CD4-positive, alpha-beta T cell (primary cell): ENCODE data around the gene HEPN1. TPM values are rescaled to one million over a fixed set of nuclear protein-coding genes. Genes with fewer than 3 reads are reported as not detected.
A peak's percentile ranks its signal among the peaks of the same experiment; 100 is the strongest.
"Not testable (repeated sequence)": the region's sequence is repeated elsewhere in the genome, so short reads cannot be mapped to it uniquely, and the experiment has no call there.

ENCODE experiments used
- ATAC-seq: fragments of 200-7000 bp; cut with Tn5 transposase; one replicate; pipeline ENCODE4 v1.10.0; 2022; ENCODE audit warnings: mild to moderate bottlenecking; ENCODE audit not compliant: poor library complexity
- CTCF ChIA-PET: fragments of 350-600 bp; sonication (Branson Sonifier 250); formaldehyde crosslinking; loops from one replicate; lab custom pipeline; 2021; ENCODE audit warnings: antibody characterized with exemption, inconsistent platforms; lab: Charles Lee
- POLR2A ChIA-PET: fragments of 350-600 bp; sonication (Branson Sonifier 250); formaldehyde crosslinking; loops from one replicate; lab custom pipeline; 2021; ENCODE audit warnings: antibody characterized with exemption, inconsistent platforms; lab: Charles Lee
- DNase-seq, 14 experiments: peaks; one replicate each; pipeline ENCODE4 v3.0.0-alpha.2; 2013 to 2020; ENCODE audit warnings: mixed read lengths in 2 of 14
- H3K27ac ChIP-seq, 2 donors: one replicate each; pipeline versions ENCODE4 v1.5.1 to v1.7.0; 2013; ENCODE audit warnings: low read length in 2 of 2, low read depth in 1 of 2, mild to moderate bottlenecking in 1 of 2
- H3K27me3 ChIP-seq, 2 experiments: 1 replicate in 1 of 2; 2 replicates in 1 of 2; pipeline versions ENCODE4 v1.6.1 to v1.7.0; 2013; ENCODE audit warnings: low read length in 2 of 2, control low read depth in 1 of 2, mild to moderate bottlenecking in 1 of 2, moderate library complexity in 1 of 2; ENCODE audit not compliant: insufficient read depth in 2 of 2, control insufficient read depth in 1 of 2
- H3K36me3 ChIP-seq: one replicate; pipeline ENCODE4 v1.6.1; 2013; ENCODE audit warnings: low read length, control low read depth; ENCODE audit not compliant: insufficient read depth
- H3K4me1 ChIP-seq: one replicate; pipeline ENCODE4 v1.6.1; 2013; ENCODE audit warnings: low read length, control low read depth; ENCODE audit not compliant: insufficient read depth
- H3K4me3 ChIP-seq: one replicate; pipeline ENCODE4 v1.5.1; 2013; ENCODE audit warnings: mild to moderate bottlenecking, low read length, moderate library complexity
- H3K9me3 ChIP-seq, 2 experiments: 1 replicate in 1 of 2; 2 replicates in 1 of 2; pipeline versions ENCODE4 v1.6.1 to v1.7.0; 2013; ENCODE audit warnings: low read length in 2 of 2, mild to moderate bottlenecking in 2 of 2, control low read depth in 1 of 2, moderate library complexity in 1 of 2; ENCODE audit not compliant: control insufficient read depth in 1 of 2, insufficient read depth in 1 of 2
- H3K27ac Mint-ChIP-seq: one replicate; pipeline ENCODE4 v1.8.0; 2020; ENCODE audit warnings: mixed read lengths
- H3K27me3 Mint-ChIP-seq: one replicate; pipeline ENCODE4 v1.8.0; 2021; ENCODE audit warnings: mixed read lengths
- H3K36me3 Mint-ChIP-seq: one replicate; pipeline ENCODE4 v1.8.0; 2021; ENCODE audit warnings: low read depth, mixed read lengths
- H3K4me1 Mint-ChIP-seq: one replicate; pipeline ENCODE4 v1.8.0; 2021; ENCODE audit warnings: low read depth, mixed read lengths
- H3K4me3 Mint-ChIP-seq: one replicate; pipeline ENCODE4 v1.8.0; 2020; ENCODE audit warnings: mild to moderate bottlenecking, mixed read lengths
- H3K9me3 Mint-ChIP-seq: one replicate; pipeline ENCODE4 v1.8.0; 2020; ENCODE audit warnings: mixed read lengths
- CTCF ChIP-seq: fragments of 200-600 bp; IDR thresholded peaks from one replicate; pipeline ENCODE4 v1.8.0; 2022; ENCODE audit warnings: antibody characterized with exemption, mild to moderate bottlenecking
- intact Hi-C, 2 experiments: fragments of 100-400 bp; cut with DNase I in 1 of 2; cut with micrococcal nuclease in 1 of 2; formaldehyde crosslinking; loops; one replicate each; pipeline versions ENCODE4 v1.15.1 to v1.9.0; 2023 to 2025; cut with DNase I, micrococcal nuclease
- total RNA-seq, 174 experiments: library from RNA in 2 of 174; stranded (reverse) in 2 of 174; gene quantifications; one replicate each; pipeline ENCODE4 v1.2.3 and lab custom pipeline; 2021 to 2026

Gene HEPN1
- total RNA-seq, 2 experiments from 2014 or later = not detected

DNA sequence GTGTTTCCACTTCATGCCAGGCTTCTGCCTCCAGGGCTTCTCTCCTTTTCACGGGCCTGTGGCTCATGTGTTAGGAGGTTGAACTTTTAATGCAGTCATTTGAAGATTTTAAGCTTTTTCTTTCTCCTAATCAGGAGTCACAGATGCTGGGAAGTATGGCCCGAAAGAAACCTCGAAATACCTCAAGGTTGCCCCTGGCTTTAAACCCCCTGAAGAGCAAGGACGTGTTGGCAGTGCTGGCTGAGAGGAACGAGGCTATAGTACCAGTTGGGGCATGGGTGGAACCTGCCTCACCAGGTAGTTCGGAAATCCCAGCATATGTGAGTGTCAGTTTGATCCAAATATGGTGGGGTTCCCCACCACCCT is 35.5 kb downstream of the HEPN1 start:
- Histone ChIP-seq H3K27ac (peak overlapping the region; percentile 74 to 90), H3K27me3 (no peaks in the 10 kb centered on the region), H3K9me3 (no peaks in the 10 kb centered on the region), H3K4me1 (peaks cover 36% of the 10 kb centered on the region), H3K4me3 (peak overlapping the region; percentile 87), H3K36me3 (no peaks in the 10 kb centered on the region)
- ChIA-PET POLR2A (interaction anchor here (0.7 to 3.0 kb wide), 9 partner anchors 11 to 281 kb away, joined by 3 to 30 read pairs (median 8); partner anchors contain the start of genes MSANTD2, SIAE, SPA17 and TMEM218), CTCF (interaction anchor here (1.0 kb wide), 1 partner anchor 78 kb away, joined by 3 read pairs; no protein-coding TSS in a partner anchor)
- intact Hi-C loops = loop anchor here (1.0 to 10.0 kb wide), 10 partner anchors 78 to 1260 kb away; partner anchors contain the start of genes CDON (in 1 of the 2), EI24 (in 1 of the 2), FAM118B (in 1 of the 2) and RPUSD4 (in 1 of the 2)
- Mint-ChIP-seq H3K4me1 (no peaks in the 10 kb centered on the region), H3K27me3 (no peaks in the 10 kb centered on the region), H3K36me3 (no peaks in the 10 kb centered on the region), H3K9me3 (no peaks in the 10 kb centered on the region), H3K27ac (no peak overlapping the region), H3K4me3 (no peak overlapping the region)
- ATAC-seq (no peak), DNase-seq (peak in 2 of 14 experiments; percentile 4 to 15)
- TF ChIP-seq CTCF = no peak

DNA sequence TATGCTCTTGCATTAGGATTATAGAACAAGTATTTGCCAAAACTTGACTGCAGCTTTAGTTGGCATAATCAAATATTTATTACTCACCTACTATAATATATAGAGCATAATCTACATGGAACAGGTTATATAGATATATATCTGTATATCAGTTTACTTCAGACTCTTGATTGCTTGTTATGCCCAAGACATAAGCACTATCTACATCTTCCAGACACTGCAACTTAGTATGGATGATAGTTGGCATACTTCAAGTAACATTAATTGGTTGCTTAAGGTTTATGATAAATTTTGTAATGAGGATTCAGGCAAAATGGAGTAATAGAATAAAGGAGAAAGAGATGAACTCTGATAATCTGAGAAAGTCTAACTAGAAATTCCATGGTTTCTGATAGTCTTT is 36.0 kb downstream of the HEPN1 start:
- ATAC-seq (no peak), DNase-seq (no peak)
- Mint-ChIP-seq H3K9me3 (no peaks in the 10 kb centered on the region), H3K27ac (no peak overlapping the region), H3K4me3 (no peak overlapping the region), H3K27me3 (no peaks in the 10 kb centered on the region), H3K36me3 (no peaks in the 10 kb centered on the region), H3K4me1 (no peaks in the 10 kb centered on the region)
- H3K9me3 ChIP-seq = no peaks in the 10 kb centered on the region
- ChIA-PET POLR2A (interaction anchor here (1.1 to 3.0 kb wide), 6 partner anchors 14 to 281 kb away, joined by 4 to 30 read pairs (median 12); partner anchors contain the start of genes SIAE, SPA17 and TMEM218), CTCF (interaction anchor here (1.0 kb wide), 1 partner anchor 79 kb away, joined by 3 read pairs; no protein-coding TSS in a partner anchor)
- H3K4me3 ChIP-seq = no peak overlapping the region
- H3K4me1 ChIP-seq = peaks cover 31% of the 10 kb centered on the region
- no peaks in the 10 kb centered on the region for H3K27me3 ChIP-seq
- no peak for TF ChIP-seq CTCF
- no peaks in the 10 kb centered on the region for H3K36me3 ChIP-seq
- intact Hi-C loops = loop anchor here (2.0 to 10.0 kb wide), 10 partner anchors 78 to 1327 kb away; partner anchors contain the start of genes CDON (in 1 of the 2), EI24 (in 1 of the 2), FAM118B (in 1 of the 2) and HYLS1 (in 1 of the 2)
- no peak overlapping the region for H3K27ac ChIP-seq

DNA sequence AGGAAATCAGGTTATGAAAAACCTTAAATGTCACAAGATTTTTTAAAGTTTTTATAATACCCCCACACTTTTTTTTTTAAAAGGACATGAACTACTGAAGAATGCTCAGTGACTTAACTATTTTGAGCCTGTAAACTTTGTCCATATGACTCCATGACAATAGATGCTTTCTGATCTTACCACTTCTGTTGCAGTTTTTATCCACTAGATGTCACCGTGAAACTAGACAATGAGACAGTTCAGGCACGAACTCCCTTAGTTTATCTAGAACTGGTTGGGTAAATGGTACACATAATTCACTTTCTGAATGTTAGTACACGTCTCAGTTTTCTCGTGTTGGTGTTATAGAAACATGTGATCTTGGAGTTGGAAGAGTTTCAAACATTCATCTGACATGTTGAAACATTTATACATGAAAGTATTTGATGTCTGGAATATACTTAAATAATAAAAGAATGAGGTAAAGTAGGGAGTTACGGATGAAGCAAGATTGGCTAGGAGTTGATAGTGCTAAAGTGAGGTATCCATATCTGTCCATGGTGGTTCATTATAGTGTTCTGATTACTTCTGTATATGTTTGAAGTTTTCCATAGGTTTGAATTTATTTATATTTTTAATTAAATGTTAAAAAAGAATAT is 43.0 kb downstream of the HEPN1 start:
- ATAC-seq (peak; percentile 98), DNase-seq (peak in 4 of 14 experiments; percentile 16 to 82 (median 80))
- ChIA-PET CTCF (interaction anchor here (1.3 kb wide), 1 partner anchor 384 kb away, joined by 3 read pairs; no protein-coding TSS in a partner anchor), POLR2A (no interaction called here)
- H3K36me3 Mint-ChIP-seq = no peaks in the 10 kb centered on the region
- no peaks in the 10 kb centered on the region for H3K4me1 ChIP-seq
- no peaks in the 10 kb centered on the region for H3K27me3 Mint-ChIP-seq
- H3K4me3 ChIP-seq = no peak overlapping the region
- H3K9me3 ChIP-seq = no peaks in the 10 kb centered on the region
- TF ChIP-seq CTCF = peak; percentile 82
- H3K36me3 ChIP-seq = no peaks in the 10 kb centered on the region
- H3K4me3 Mint-ChIP-seq = no peak overlapping the region
- no peaks in the 10 kb centered on the region for H3K9me3 Mint-ChIP-seq
- no peak overlapping the region for H3K27ac Mint-ChIP-seq
- H3K27me3 ChIP-seq = no peaks in the 10 kb centered on the region
- intact Hi-C loops = loop anchor here (1.0 to 5.0 kb wide), 5 partner anchors 179 to 910 kb away; no protein-coding TSS in a partner anchor
- no peaks in the 10 kb centered on the region for H3K4me1 Mint-ChIP-seq
- H3K27ac ChIP-seq = no peak overlapping the region

- H3K9me3 ChIP-seq, CTCF ChIA-PET, H3K4me1 Mint-ChIP-seq, H3K27ac Mint-ChIP-seq, intact Hi-C loops, H3K27me3 Mint-ChIP-seq, H3K4me3 ChIP-seq, H3K27ac ChIP-seq, H3K9me3 Mint-ChIP-seq, ATAC-seq, H3K4me1 ChIP-seq, H3K27me3 ChIP-seq, DNase-seq, H3K36me3 ChIP-seq, H3K4me3 Mint-ChIP-seq, POLR2A ChIA-PET: not testable (repeated sequence)
- H3K36me3 Mint-ChIP-seq = peaks cover 11% of the 10 kb centered on the region
These were observed 49.1 kb downstream of the HEPN1 start for GRCh38 chr11:124968197-124968596.
